Keratinocyte (primary cell): ENCODE results near the gene BRD3OS. TPM values are rescaled to one million over a fixed set of nuclear protein-coding genes. Genes with fewer than 3 reads are reported as not detected.

Experiments used
- DNase-seq: peaks from one replicate; pipeline ENCODE4 v3.0.0-alpha.2; 2011; ENCODE audit warnings: low read depth, missing footprints, low spot score
- FAIRE-seq: peaks from 2 replicates; lab custom pipeline; 2011; peaks lifted over from hg19 to GRCh38; lab: Jason Lieb, UNC
- H2AFZ ChIP-seq: 2 replicates; pipeline ENCODE4 v1.6.0; 2012; ENCODE audit warnings: low read length, control low read depth, inconsistent platforms; ENCODE audit not compliant: control insufficient read depth
- H3K27ac ChIP-seq: 2 replicates; pipeline ENCODE4 v1.5.1; 2011; ENCODE audit warnings: low read length; ENCODE audit not compliant: control insufficient read depth, insufficient read depth
- H3K27me3 ChIP-seq: 3 replicates; pipeline ENCODE4 v1.6.0; 2011; ENCODE audit warnings: low read length; ENCODE audit not compliant: control insufficient read depth, insufficient read depth; ENCODE audit errors: extremely low read depth
- H3K36me3 ChIP-seq, 2 experiments: 2 replicates in 1 of 2; 3 replicates in 1 of 2; pipeline ENCODE4 v1.5.1; 2011; ENCODE audit warnings: low read length in 2 of 2, mild to moderate bottlenecking in 1 of 2; ENCODE audit not compliant: control insufficient read depth in 2 of 2, insufficient read depth in 2 of 2; ENCODE audit errors: extremely low read depth in 1 of 2
- H3K4me1 ChIP-seq: 3 replicates; pipeline ENCODE4 v1.5.1; 2011; ENCODE audit warnings: low read length; ENCODE audit not compliant: control insufficient read depth, insufficient read depth; ENCODE audit errors: extremely low read depth
- H3K4me2 ChIP-seq: 3 replicates; pipeline ENCODE4 v1.6.0; 2011; ENCODE audit warnings: low read depth, low read length; ENCODE audit not compliant: control insufficient read depth, insufficient read depth; ENCODE audit errors: extremely low read depth
- H3K4me3 ChIP-seq, 3 experiments: fragments of 200-600 bp in 1 of 3; sonication (generic) in 1 of 3; 2 replicates in 2 of 3; 3 replicates in 1 of 3; pipeline ENCODE4 v1.5.1; 2011 to 2016; ENCODE audit warnings: low read length in 3 of 3, mild to moderate bottlenecking in 3 of 3, control low read depth in 2 of 3, inconsistent platforms in 1 of 3, low read depth in 1 of 3, mixed read lengths in 1 of 3, mixed run types in 1 of 3, moderate library complexity in 1 of 3; ENCODE audit not compliant: control insufficient read depth in 2 of 3, insufficient read depth in 2 of 3; ENCODE audit errors: extremely low read depth in 1 of 3
- H3K79me2 ChIP-seq: 2 replicates; pipeline ENCODE4 v1.6.0; 2012; ENCODE audit warnings: low read length; ENCODE audit not compliant: control insufficient read depth, insufficient read depth
- H3K9ac ChIP-seq: 3 replicates; pipeline ENCODE4 v1.6.0; 2011; ENCODE audit warnings: low read length; ENCODE audit not compliant: control insufficient read depth, insufficient read depth; ENCODE audit errors: extremely low read depth
- H3K9me1 ChIP-seq: 3 replicates; pipeline ENCODE4 v1.6.0; 2011; ENCODE audit warnings: low read length; ENCODE audit not compliant: control insufficient read depth, insufficient read depth; ENCODE audit errors: extremely low read depth
- H3K9me3 ChIP-seq: 2 replicates; pipeline ENCODE4 v1.5.1; 2012; ENCODE audit warnings: low read depth, low read length; ENCODE audit not compliant: control insufficient read depth
- H4K20me1 ChIP-seq: 3 replicates; pipeline ENCODE4 v1.6.0; 2011; ENCODE audit warnings: low read length; ENCODE audit not compliant: control insufficient read depth, insufficient read depth; ENCODE audit errors: extremely low read depth
- EZH2 ChIP-seq: IDR thresholded peaks from one replicate; pipeline ENCODE4 v1.6.1; 2012; ENCODE audit warnings: inconsistent platforms, mild to moderate bottlenecking, low read length, moderate library complexity
- dilution Hi-C: fragments of 300-500 bp; cut with MboI; formaldehyde crosslinking; loops from one replicate; pipeline ENCODE4 v1.7.0; 2020; ENCODE audit warnings: low sequenced_read_pairs; ENCODE audit not compliant: extremely low pct_ligation_motif_present
- polyA plus RNA-seq, 5 experiments: library from polyadenylated mRNA; depleted of rRNA in 3 of 5; stranded (reverse) in 3 of 5; stranded (forward) in 1 of 5; unstranded in 1 of 5; fragments of >200 nt; gene quantifications; 1 replicate in 1 of 5; 2 replicates in 3 of 5; 3 replicates in 1 of 5; pipeline versions ENCODE4 v1.2.1 to v1.2.3, GENCODE V29; 2011 to 2012; ENCODE audit warnings: missing spikeins in 2 of 5, low read depth in 1 of 5, low replicate concordance in 1 of 5
- TF ChIP-seq, protein P1 (sequence below), 3 experiments: IDR thresholded peaks in 1 of 3; conservative IDR thresholded peaks in 1 of 3; optimal IDR thresholded peaks in 1 of 3; 2 replicates in 2 of 3; 3 replicates in 1 of 3; pipeline versions ENCODE3 to v1.5.1; 2011; ENCODE audit warnings: low read length in 3 of 3, mild to moderate bottlenecking in 3 of 3, moderate library complexity in 2 of 3, control low read depth in 1 of 3, inconsistent platforms in 1 of 3; ENCODE audit not compliant: insufficient read depth in 2 of 3; ENCODE audit errors: extremely low read depth in 1 of 3

The BRD3OS gene
- polyA plus RNA-seq, 1 donor (not counting 4 experiments of a cell fraction or from before 2014, with no cell fraction given): 8.5 TPM

DNA sequence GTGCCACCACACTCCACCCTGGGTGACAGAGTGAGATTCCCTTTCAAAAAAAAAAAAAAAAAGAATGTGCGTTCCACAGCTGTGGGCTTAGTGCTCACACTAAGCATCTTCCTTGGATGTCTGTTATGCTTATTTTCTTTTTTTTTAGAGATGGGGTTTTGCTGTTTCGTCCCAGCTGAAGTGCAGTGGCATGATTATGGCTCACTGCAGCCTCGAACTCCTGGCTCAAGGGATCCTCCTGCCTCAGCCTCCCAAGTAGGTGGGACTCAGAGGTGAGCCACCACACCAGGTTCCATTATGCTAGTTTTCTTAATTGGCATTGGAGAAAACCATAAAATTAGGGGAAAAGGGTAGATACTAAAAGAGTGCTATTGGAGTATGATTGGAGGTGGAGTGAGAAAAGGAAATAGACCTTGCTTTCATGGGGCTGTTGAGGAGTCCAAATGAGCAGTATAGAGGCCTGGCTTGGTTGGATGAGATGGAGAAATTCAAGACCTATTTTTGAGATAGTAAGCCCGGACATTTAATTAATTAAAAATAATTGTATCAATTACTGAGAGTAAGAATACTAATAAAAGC is 978 bp upstream of the BRD3OS start:
- TF ChIP-seq EZH2: no peak
- TF ChIP-seq, protein P1, sequence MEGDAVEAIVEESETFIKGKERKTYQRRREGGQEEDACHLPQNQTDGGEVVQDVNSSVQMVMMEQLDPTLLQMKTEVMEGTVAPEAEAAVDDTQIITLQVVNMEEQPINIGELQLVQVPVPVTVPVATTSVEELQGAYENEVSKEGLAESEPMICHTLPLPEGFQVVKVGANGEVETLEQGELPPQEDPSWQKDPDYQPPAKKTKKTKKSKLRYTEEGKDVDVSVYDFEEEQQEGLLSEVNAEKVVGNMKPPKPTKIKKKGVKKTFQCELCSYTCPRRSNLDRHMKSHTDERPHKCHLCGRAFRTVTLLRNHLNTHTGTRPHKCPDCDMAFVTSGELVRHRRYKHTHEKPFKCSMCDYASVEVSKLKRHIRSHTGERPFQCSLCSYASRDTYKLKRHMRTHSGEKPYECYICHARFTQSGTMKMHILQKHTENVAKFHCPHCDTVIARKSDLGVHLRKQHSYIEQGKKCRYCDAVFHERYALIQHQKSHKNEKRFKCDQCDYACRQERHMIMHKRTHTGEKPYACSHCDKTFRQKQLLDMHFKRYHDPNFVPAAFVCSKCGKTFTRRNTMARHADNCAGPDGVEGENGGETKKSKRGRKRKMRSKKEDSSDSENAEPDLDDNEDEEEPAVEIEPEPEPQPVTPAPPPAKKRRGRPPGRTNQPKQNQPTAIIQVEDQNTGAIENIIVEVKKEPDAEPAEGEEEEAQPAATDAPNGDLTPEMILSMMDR (optimal IDR thresholded peaks at IDR 0.05 in 1 of 3, IDR thresholded peaks at IDR 0.05 in 1 of 3, conservative IDR thresholded peaks at IDR 0.05 in 1 of 3; ENCODE audit: extremely low read depth in 1 of 3, insufficient read depth in 2 of 3, low read length in 3 of 3): no peak
- dilution Hi-C loops: no loop called here
- no peak overlapping the region for H3K9ac ChIP-seq

DNA sequence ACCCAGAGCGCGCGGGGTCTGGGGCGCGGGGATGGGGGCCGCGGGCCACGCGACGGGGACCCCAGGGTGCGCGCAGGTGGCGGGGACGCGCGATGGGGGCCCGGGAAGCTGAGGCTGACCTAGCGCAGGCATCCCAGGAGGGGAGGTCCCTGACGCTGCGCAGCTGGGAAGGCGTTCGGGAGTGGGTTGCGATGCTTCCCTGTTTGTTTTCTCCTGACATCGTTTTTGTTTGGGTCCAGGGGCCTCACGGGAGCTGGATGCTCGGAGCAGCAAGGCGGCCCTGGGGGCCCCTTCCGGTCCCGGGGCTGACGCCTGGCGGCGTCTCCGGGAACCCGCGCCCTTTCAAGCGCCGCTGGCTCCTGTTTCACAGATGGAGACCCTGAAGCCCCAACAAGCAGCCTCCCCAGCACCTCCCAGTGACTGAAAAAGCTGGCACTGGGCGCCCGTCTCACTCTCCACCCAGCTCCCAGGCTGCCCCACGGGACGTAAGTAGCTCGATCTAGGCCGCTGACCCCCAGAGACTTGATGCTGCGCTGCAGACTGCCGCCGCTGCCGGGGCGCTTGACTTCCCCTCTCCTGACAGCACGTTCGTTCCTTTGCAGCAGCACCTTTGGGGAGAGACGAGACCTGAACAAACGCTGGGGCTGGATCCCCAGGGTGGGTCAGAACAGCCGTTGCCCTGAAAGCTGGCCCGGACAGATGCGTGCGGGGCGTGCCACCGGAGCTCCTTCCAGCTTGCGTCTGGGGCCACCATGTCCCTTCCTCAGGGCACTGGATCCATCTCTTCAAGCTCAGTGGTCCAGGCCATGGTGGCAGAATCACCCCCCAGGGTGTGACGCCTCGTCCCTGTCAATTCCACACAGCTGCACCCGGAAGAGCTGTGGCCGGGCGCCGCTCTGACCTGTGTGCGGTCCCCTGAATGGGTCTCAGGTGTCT is 593 bp downstream of the BRD3OS start:
- no peak for DNase-seq
- H3K27me3 ChIP-seq: no peaks in the 10 kb centered on the region
- H2AFZ ChIP-seq: peak overlapping the region; percentile 50
- peaks cover 3% of the 10 kb centered on the region for H3K4me1 ChIP-seq
- dilution Hi-C loops: no loop called here
- H3K79me2 ChIP-seq: no peaks in the 10 kb centered on the region
- no peak overlapping the region for H3K27ac ChIP-seq
- no peaks in the 10 kb centered on the region for H3K9me1 ChIP-seq
- no peaks in the 10 kb centered on the region for H4K20me1 ChIP-seq
- TF ChIP-seq EZH2: no peak
- TF ChIP-seq, protein P1 (optimal IDR thresholded peaks at IDR 0.05 in 1 of 3, IDR thresholded peaks at IDR 0.05 in 1 of 3, conservative IDR thresholded peaks at IDR 0.05 in 1 of 3; ENCODE audit: extremely low read depth in 1 of 3, insufficient read depth in 2 of 3, low read length in 3 of 3): peak in 1 of 3 experiments; percentile 21
- peak overlapping the region; percentile 61 to 67 (median 62) for H3K4me3 ChIP-seq
- H3K9ac ChIP-seq: peak overlapping the region; percentile 61
- H3K4me2 ChIP-seq: peak overlapping the region; percentile 72
- FAIRE-seq: no peak
- H3K9me3 ChIP-seq: no peaks in the 10 kb centered on the region
- H3K36me3 ChIP-seq: peaks cover 0 to 5% of the 10 kb centered on the region in 2 experiments

More for the DNA sequence above, 978 bp upstream of the BRD3OS start:
- H4K20me1 ChIP-seq: no peaks in the 10 kb centered on the region
- no peaks in the 10 kb centered on the region for H3K9me1 ChIP-seq
- H3K9me3 ChIP-seq: no peaks in the 10 kb centered on the region
- H3K4me2 ChIP-seq: peak overlapping the region; percentile 62
- DNase-seq (no peak), FAIRE-seq (no peak)
- H3K4me1 ChIP-seq: peaks cover 3% of the 10 kb centered on the region
- H3K27ac ChIP-seq: no peak overlapping the region
- peaks cover 0 to 3% of the 10 kb centered on the region in 2 experiments for H3K36me3 ChIP-seq
- H2AFZ ChIP-seq: peak overlapping the region; percentile 82
- peak overlapping the region in 2 of 3 experiments; percentile 19 to 61 for H3K4me3 ChIP-seq
- H3K79me2 ChIP-seq: no peaks in the 10 kb centered on the region
- H3K27me3 ChIP-seq: no peaks in the 10 kb centered on the region
